Suppressor macrophage (primary cell): ENCODE results near the gene SPDYE2.
"Not testable (repeated sequence)": the region's sequence is repeated elsewhere in the genome, so short reads cannot be mapped to it uniquely, and the experiment has no call there.

Experiments used
- DNase-seq, 4 experiments: peaks; one replicate each; pipeline ENCODE4 v3.0.0-alpha.2; 2020 to 2022

The SPDYE2 gene

DNA sequence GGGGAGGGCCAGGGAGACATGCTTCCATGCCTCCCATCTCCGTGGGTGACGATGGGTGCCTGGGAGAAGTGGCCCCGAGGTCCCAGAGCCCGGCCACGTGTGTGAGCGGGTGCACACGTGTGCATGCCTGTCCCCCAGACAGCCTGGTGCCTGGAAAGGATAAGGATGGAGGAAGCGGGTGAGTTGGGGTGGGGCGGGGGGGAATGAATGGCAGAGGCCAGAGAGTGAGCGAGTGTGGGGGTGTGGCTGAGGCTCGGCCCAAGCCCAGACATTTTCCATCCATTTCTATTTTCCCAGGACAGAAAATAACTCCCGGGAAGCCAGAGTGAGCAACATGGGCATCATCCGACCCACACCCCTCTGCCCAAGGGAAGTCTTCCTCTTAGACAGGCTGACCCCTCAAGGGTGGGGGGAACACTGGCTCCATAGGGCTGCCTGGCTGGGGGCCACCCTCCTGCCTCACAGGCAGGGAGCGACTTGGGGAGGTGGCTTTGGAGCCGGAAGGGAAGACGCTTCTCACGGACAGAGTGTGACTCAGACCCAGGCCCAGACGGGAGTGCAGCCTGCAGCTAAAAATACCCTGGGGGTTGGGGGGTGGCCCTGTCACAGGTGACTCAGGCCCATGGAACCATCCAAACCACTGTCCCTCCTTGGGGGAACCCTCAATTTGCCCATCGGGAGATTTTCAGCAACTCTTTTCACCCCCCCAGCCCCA is 53.6 kb downstream of the SPDYE2 start:
- DNase-seq, result not testable (repeated sequence)

GRCh38 chr7:102606848-102607247 is 55.8 kb downstream of the SPDYE2 start:
- not testable (repeated sequence) for DNase-seq

DNA sequence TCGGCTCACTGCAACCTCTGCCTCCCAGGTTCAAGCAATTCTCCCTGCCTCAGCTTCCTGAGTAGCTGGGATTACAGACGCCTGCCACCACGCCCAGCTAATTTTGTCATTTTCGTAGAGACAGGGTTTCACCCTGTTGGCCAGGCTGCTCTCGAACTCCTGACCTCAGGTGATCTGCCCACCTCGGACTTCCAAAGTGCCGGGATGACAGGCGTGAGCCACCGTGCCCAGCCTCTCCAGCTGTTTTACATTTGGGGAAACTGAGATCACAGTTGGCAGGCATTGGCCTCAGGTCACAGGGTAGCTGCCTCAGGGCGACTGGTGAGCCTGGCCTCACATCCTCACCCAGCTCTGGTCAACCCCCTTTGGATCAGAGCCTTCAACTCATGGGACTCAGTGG is 58.7 kb downstream of the SPDYE2 start:
- not testable (repeated sequence) for DNase-seq

DNA sequence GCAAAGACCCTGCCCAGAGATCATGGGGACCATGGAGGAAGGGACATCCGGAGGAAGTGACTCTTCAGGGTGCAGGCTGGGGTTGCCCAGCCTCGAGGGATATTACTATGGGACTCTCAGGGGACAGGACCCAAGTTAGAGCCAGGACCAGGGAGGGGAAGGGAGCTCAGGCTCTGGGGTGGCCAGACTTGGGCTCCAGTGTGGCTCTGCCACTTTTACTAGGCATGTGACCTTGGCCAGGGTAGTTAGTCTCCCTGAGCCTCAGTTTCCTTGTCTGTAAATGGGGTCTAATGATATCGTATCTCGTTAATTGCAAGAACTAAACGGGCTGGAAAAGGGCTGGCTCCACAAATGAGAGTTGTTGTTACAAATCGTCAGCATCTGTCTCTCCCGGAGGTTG is 59.4 kb downstream of the SPDYE2 start:
- DNase-seq, result not testable (repeated sequence)

- DNase-seq, result not testable (repeated sequence)
Observed at GRCh38 chr7:102611013-102611674, 60.1 kb downstream of the SPDYE2 start.

GRCh38 chr7:102611675-102612325 is 60.8 kb downstream of the SPDYE2 start:
- DNase-seq, result peak; percentile 26 to 71 (median 48)
